GM12875 (cell line): ENCODE results near the gene AHSG.

ENCODE experiments used
- H3K4me3 ChIP-seq: one replicate; pipeline ENCODE4 v1.5.1; 2011; ENCODE audit warnings: low read depth, low read length, control low read depth
- CTCF ChIP-seq: IDR thresholded peaks from 2 replicates; pipeline ENCODE4 v1.5.1; 2011; ENCODE audit warnings: low read depth, mild to moderate bottlenecking, control low read depth, inconsistent platforms, low read length, moderate library complexity, borderline replicate concordance; ENCODE audit not compliant: insufficient read depth

Gene AHSG

DNA sequence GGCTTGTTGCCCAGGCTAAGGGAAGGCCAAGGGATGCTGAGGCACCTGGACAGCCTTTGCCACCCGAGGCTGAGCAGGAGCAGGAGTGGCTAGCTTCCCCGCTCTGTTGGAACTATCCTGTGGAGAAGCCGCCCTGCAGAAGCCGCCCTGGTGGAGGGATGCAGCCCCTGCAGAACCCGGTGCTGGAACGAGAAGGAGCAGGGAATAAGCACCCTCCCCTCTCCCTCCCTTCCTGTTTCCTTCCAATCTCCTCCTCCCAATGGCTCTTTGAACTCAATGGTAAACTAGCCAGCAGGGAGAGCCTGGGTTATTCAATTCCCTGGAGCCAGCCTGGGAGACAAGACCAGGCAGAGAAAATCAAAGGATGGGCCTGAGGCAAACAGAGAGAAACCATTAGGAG is 41.1 kb downstream of the AHSG start:
- TF ChIP-seq CTCF, result no peak

GRCh38 chr3:186663361-186664118 is 50.7 kb downstream of the AHSG start:
- H3K4me3 ChIP-seq, result no peak overlapping the region
- TF ChIP-seq CTCF, result no peak

More for the DNA sequence above, 41.1 kb downstream of the AHSG start:
- H3K4me3 ChIP-seq, result no peak overlapping the region

DNA sequence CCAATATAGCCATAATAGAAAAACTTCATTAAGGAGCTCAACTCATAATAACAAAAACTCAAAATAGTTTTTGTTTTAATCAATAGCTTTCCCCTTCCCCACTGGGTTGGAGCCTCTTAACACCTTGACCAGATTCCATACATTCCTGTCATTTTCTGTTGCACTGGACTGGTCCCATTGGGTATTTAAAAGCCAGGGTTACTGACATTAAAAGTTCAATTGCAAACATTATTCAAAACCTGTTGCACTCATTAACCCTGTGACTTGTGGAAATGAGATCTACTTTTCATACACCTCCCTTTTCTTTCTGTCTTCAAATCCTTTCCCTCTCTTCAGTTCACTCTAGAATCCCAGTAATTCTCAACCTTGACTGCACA is 51.2 kb downstream of the AHSG start:
- H3K4me3 ChIP-seq, result no peak overlapping the region
- TF ChIP-seq CTCF, result no peak

GRCh38 chr3:186664506-186664905 is 51.6 kb downstream of the AHSG start:
- H3K4me3 ChIP-seq, result no peak overlapping the region
- no peak for TF ChIP-seq CTCF

DNA sequence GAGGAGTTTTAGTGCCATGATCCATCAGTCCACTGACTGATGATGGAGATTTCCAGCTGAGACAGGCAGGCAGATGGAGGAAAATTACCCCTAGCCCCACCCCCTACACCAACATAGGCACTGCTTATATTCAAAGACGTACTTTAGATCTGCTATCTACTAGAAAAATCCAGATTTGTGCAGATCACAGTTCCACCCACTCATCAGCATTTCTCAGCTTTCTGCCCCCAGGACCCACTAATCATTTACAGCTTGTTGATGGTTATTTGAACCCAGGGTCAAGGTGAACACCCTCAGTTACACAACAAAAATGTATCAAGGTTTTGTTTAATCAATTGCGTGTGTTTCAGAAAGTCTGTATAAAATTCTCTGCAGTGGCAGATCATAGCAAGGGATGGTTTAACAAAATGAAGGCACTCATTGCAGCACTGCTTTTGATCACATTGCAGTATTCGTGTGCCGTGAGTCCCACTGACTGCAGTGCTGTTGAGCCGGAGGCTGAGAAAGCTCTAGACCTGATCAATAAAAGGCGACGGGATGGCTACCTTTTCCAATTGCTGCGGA is 52.8 kb downstream of the AHSG start, which contains the start of gene HRG:
Gene HRG, plus strand, starts transcription at position 390 of the 564 bp plus-strand sequence. Its CDS starts 18 bp downstream, at position 408.
- no peak for TF ChIP-seq CTCF
- H3K4me3 ChIP-seq, result no peak within 1 kb of the TSS

- TF ChIP-seq CTCF, result no peak
- H3K4me3 ChIP-seq, result no peak overlapping the region
Measured at GRCh38 chr3:186668426-186668825, 55.6 kb downstream of the AHSG start.
